Keratinocyte (primary cell): ENCODE measurements around the gene PELI1. TPM values are rescaled to one million over a fixed set of nuclear protein-coding genes. Genes with fewer than 3 reads are reported as not detected.
A peak's percentile ranks its signal among the peaks of the same experiment; 100 is the strongest.

Experiments used
- DNase-seq: peaks from one replicate; pipeline ENCODE4 v3.0.0-alpha.2; 2011; ENCODE audit warnings: low read depth, missing footprints, low spot score
- FAIRE-seq: peaks from 2 replicates; lab custom pipeline; 2011; peaks lifted over from hg19 to GRCh38; lab: Jason Lieb, UNC
- H2AFZ ChIP-seq: 2 replicates; pipeline ENCODE4 v1.6.0; 2012; ENCODE audit warnings: low read length, control low read depth, inconsistent platforms; ENCODE audit not compliant: control insufficient read depth
- H3K27ac ChIP-seq: 2 replicates; pipeline ENCODE4 v1.5.1; 2011; ENCODE audit warnings: low read length; ENCODE audit not compliant: control insufficient read depth, insufficient read depth
- H3K27me3 ChIP-seq: 3 replicates; pipeline ENCODE4 v1.6.0; 2011; ENCODE audit warnings: low read length; ENCODE audit not compliant: control insufficient read depth, insufficient read depth; ENCODE audit errors: extremely low read depth
- H3K36me3 ChIP-seq, 2 experiments: 2 replicates in 1 of 2; 3 replicates in 1 of 2; pipeline ENCODE4 v1.5.1; 2011; ENCODE audit warnings: low read length in 2 of 2, mild to moderate bottlenecking in 1 of 2; ENCODE audit not compliant: control insufficient read depth in 2 of 2, insufficient read depth in 2 of 2; ENCODE audit errors: extremely low read depth in 1 of 2
- H3K4me1 ChIP-seq: 3 replicates; pipeline ENCODE4 v1.5.1; 2011; ENCODE audit warnings: low read length; ENCODE audit not compliant: control insufficient read depth, insufficient read depth; ENCODE audit errors: extremely low read depth
- H3K4me2 ChIP-seq: 3 replicates; pipeline ENCODE4 v1.6.0; 2011; ENCODE audit warnings: low read depth, low read length; ENCODE audit not compliant: control insufficient read depth, insufficient read depth; ENCODE audit errors: extremely low read depth
- H3K4me3 ChIP-seq, 3 experiments: fragments of 200-600 bp in 1 of 3; sonication (generic) in 1 of 3; 2 replicates in 2 of 3; 3 replicates in 1 of 3; pipeline ENCODE4 v1.5.1; 2011 to 2016; ENCODE audit warnings: low read length in 3 of 3, mild to moderate bottlenecking in 3 of 3, control low read depth in 2 of 3, inconsistent platforms in 1 of 3, low read depth in 1 of 3, mixed read lengths in 1 of 3, mixed run types in 1 of 3, moderate library complexity in 1 of 3; ENCODE audit not compliant: control insufficient read depth in 2 of 3, insufficient read depth in 2 of 3; ENCODE audit errors: extremely low read depth in 1 of 3
- H3K79me2 ChIP-seq: 2 replicates; pipeline ENCODE4 v1.6.0; 2012; ENCODE audit warnings: low read length; ENCODE audit not compliant: control insufficient read depth, insufficient read depth
- H3K9ac ChIP-seq: 3 replicates; pipeline ENCODE4 v1.6.0; 2011; ENCODE audit warnings: low read length; ENCODE audit not compliant: control insufficient read depth, insufficient read depth; ENCODE audit errors: extremely low read depth
- H3K9me1 ChIP-seq: 3 replicates; pipeline ENCODE4 v1.6.0; 2011; ENCODE audit warnings: low read length; ENCODE audit not compliant: control insufficient read depth, insufficient read depth; ENCODE audit errors: extremely low read depth
- H3K9me3 ChIP-seq: 2 replicates; pipeline ENCODE4 v1.5.1; 2012; ENCODE audit warnings: low read depth, low read length; ENCODE audit not compliant: control insufficient read depth
- H4K20me1 ChIP-seq: 3 replicates; pipeline ENCODE4 v1.6.0; 2011; ENCODE audit warnings: low read length; ENCODE audit not compliant: control insufficient read depth, insufficient read depth; ENCODE audit errors: extremely low read depth
- CTCF ChIP-seq, 3 experiments: IDR thresholded peaks in 1 of 3; conservative IDR thresholded peaks in 1 of 3; optimal IDR thresholded peaks in 1 of 3; 2 replicates in 2 of 3; 3 replicates in 1 of 3; pipeline versions ENCODE3 to v1.5.1; 2011; ENCODE audit warnings: low read length in 3 of 3, mild to moderate bottlenecking in 3 of 3, moderate library complexity in 2 of 3, control low read depth in 1 of 3, inconsistent platforms in 1 of 3; ENCODE audit not compliant: insufficient read depth in 2 of 3; ENCODE audit errors: extremely low read depth in 1 of 3
- EZH2 ChIP-seq: IDR thresholded peaks from one replicate; pipeline ENCODE4 v1.6.1; 2012; ENCODE audit warnings: inconsistent platforms, mild to moderate bottlenecking, low read length, moderate library complexity
- dilution Hi-C: fragments of 300-500 bp; cut with MboI; formaldehyde crosslinking; loops from one replicate; pipeline ENCODE4 v1.7.0; 2020; ENCODE audit warnings: low sequenced_read_pairs; ENCODE audit not compliant: extremely low pct_ligation_motif_present
- polyA plus RNA-seq, 5 experiments: library from polyadenylated mRNA; depleted of rRNA in 3 of 5; stranded (reverse) in 3 of 5; stranded (forward) in 1 of 5; unstranded in 1 of 5; fragments of >200 nt; gene quantifications; 1 replicate in 1 of 5; 2 replicates in 3 of 5; 3 replicates in 1 of 5; pipeline versions ENCODE4 v1.2.1 to v1.2.3, GENCODE V29; 2011 to 2012; ENCODE audit warnings: missing spikeins in 2 of 5, low read depth in 1 of 5, low replicate concordance in 1 of 5

Gene PELI1
- polyA plus RNA-seq, 1 donor (not counting 4 experiments of a cell fraction or from before 2014, with no cell fraction given), result 21.2 TPM

- Histone ChIP-seq H3K4me3 (no peak overlapping the region), H3K36me3 (no peaks in the 10 kb centered on the region), H3K9ac (no peak overlapping the region), H3K9me3 (no peaks in the 10 kb centered on the region), H3K9me1 (no peaks in the 10 kb centered on the region), H3K4me1 (peaks cover 22% of the 10 kb centered on the region), H3K4me2 (no peak overlapping the region), H3K79me2 (no peaks in the 10 kb centered on the region), H3K27ac (peak overlapping the region; percentile 62), H4K20me1 (no peaks in the 10 kb centered on the region), H3K27me3 (no peaks in the 10 kb centered on the region), H2AFZ (no peak overlapping the region)
- dilution Hi-C loops, result no loop called here
- FAIRE-seq, result peak; percentile 29
- DNase-seq, result peak; percentile 25
- no peak for TF ChIP-seq CTCF (optimal IDR thresholded peaks at IDR 0.05 in 1 of 3, IDR thresholded peaks at IDR 0.05 in 1 of 3, conservative IDR thresholded peaks at IDR 0.05 in 1 of 3; ENCODE audit: extremely low read depth in 1 of 3, insufficient read depth in 2 of 3, low read length in 3 of 3)
- TF ChIP-seq EZH2, result no peak
Observed at GRCh38 chr2:64062840-64063239, 81.4 kb downstream of the PELI1 start.

- Histone ChIP-seq H3K27ac (no peak overlapping the region), H2AFZ (no peak overlapping the region), H3K36me3 (no peaks in the 10 kb centered on the region), H3K4me1 (peaks cover 30% of the 10 kb centered on the region), H3K4me2 (no peak overlapping the region), H3K79me2 (no peaks in the 10 kb centered on the region), H3K9me3 (no peaks in the 10 kb centered on the region), H3K27me3 (no peaks in the 10 kb centered on the region), H3K4me3 (no peak overlapping the region), H3K9me1 (no peaks in the 10 kb centered on the region), H3K9ac (no peak overlapping the region), H4K20me1 (no peaks in the 10 kb centered on the region)
- FAIRE-seq, result no peak
- DNase-seq, result no peak
- TF ChIP-seq CTCF (optimal IDR thresholded peaks at IDR 0.05 in 1 of 3, IDR thresholded peaks at IDR 0.05 in 1 of 3, conservative IDR thresholded peaks at IDR 0.05 in 1 of 3; ENCODE audit: extremely low read depth in 1 of 3, insufficient read depth in 2 of 3, low read length in 3 of 3) (no peak), EZH2 (no peak)
- dilution Hi-C loops, result no loop called here
Observed at GRCh38 chr2:64059270-64059669, 85.0 kb downstream of the PELI1 start.
